Tibial artery (tissue), 4 donors: ENCODE data around the gene CNTNAP2.

ENCODE experiments used
- DNase-seq, 2 donors: peaks; one replicate each; pipeline ENCODE4 v3.0.0-alpha.2; 2019
- H3K27ac ChIP-seq, 2 donors: fragments of 200-600 bp; sonication (generic) in 1 of 2; 1 replicate in 1 of 2; 2 replicates in 1 of 2; pipeline ENCODE4 v1.5.1; 2018 to 2019; ENCODE audit warnings: mild to moderate bottlenecking in 1 of 2
- H3K27me3 ChIP-seq, 2 donors: fragments of 200-600 bp; sonication (generic) in 1 of 2; one replicate each; pipeline versions ENCODE4 v1.5.1 to v1.6.0; 2016 to 2019
- H3K36me3 ChIP-seq, 3 donors: fragments of 200-600 bp; sonication (generic) in 2 of 3; one replicate each; pipeline ENCODE4 v1.5.1; 2016 to 2019; ENCODE audit warnings: mild to moderate bottlenecking in 2 of 3
- H3K4me1 ChIP-seq, 4 donors: fragments of 200-600 bp; sonication (generic) in 2 of 4; 1 replicate in 3 of 4; 2 replicates in 1 of 4; pipeline ENCODE4 v1.5.1; 2016 to 2019
- H3K4me3 ChIP-seq, 2 donors: fragments of 200-600 bp; sonication (generic) in 1 of 2; 1 replicate in 1 of 2; 2 replicates in 1 of 2; pipeline ENCODE4 v1.5.1; 2018 to 2019; ENCODE audit warnings: mild to moderate bottlenecking in 2 of 2
- H3K9me3 ChIP-seq, 3 donors: fragments of 200-600 bp; sonication (generic) in 1 of 3; one replicate each; pipeline ENCODE4 v1.5.1; 2016 to 2019
- CTCF ChIP-seq, 2 experiments: fragments of 200-600 bp in 1 of 2; fragments of 450-650 bp in 1 of 2; IDR thresholded peaks; one replicate each; pipeline ENCODE4 v1.5.1; 2017 to 2019; ENCODE audit warnings: antibody characterized with exemption in 2 of 2, mild to moderate bottlenecking in 1 of 2, moderate library complexity in 1 of 2
- intact Hi-C: fragments of 100-400 bp; cut with DNase I; formaldehyde crosslinking; loops from one replicate; pipeline ENCODE4 v1.15.0; 2023; ENCODE audit warnings: low total_unique reads

CNTNAP2 gene

DNA sequence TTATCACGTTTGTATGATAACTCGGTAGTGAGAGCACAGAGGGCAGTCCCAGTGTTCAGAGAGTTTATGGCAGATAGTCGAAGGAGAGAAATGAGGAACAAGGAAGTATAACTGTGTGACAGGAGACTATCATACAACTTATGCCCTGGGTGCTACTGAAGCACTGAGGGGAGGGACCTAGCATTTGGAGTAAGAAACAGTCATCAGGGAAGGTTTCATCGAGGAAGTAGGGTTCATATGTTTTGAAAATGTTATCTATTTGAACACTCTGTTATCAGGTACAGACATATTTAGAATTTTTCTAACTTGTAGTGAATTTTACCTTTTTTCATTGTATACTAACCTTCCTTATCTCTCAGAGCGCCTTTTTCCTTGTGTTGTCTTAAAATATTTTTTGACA, 1259.6 kb downstream of the CNTNAP2 start:
- TF ChIP-seq CTCF (IDR thresholded peaks at IDR 0.05) = no peak
- no peaks in the 10 kb centered on the region for H3K27me3 ChIP-seq
- intact Hi-C loops = no loop called here
- no peaks in the 10 kb centered on the region for H3K9me3 ChIP-seq
- DNase-seq = no peak
- no peaks in the 10 kb centered on the region for H3K36me3 ChIP-seq
- H3K4me3 ChIP-seq = no peak overlapping the region
- H3K4me1 ChIP-seq = no peaks in the 10 kb centered on the region
- no peak overlapping the region for H3K27ac ChIP-seq

DNA sequence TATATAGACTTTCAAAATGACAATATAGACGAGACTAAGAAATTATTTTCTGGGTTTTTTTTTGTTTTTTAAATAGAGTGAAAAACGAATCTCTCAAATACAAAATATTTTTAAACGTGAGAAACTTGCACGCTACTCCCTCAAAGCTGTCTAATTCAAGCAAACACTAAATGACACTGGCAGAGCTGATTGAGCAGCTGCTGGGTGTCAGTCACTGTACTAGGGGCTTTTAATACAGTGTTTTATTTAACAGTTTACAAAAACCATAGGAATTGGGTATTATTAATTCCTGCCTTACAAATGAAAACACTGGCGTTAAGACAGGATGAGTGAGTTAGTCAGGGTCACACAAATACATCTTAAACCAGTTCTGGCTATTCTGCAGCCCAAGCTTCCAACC, 1264.3 kb downstream of the CNTNAP2 start:
- no peaks in the 10 kb centered on the region for H3K4me1 ChIP-seq
- no peaks in the 10 kb centered on the region for H3K36me3 ChIP-seq
- no peak overlapping the region for H3K4me3 ChIP-seq
- H3K27ac ChIP-seq = no peak overlapping the region
- TF ChIP-seq CTCF (IDR thresholded peaks at IDR 0.05) = no peak
- DNase-seq = no peak
- intact Hi-C loops = no loop called here
- no peaks in the 10 kb centered on the region for H3K27me3 ChIP-seq
- H3K9me3 ChIP-seq = no peaks in the 10 kb centered on the region

DNA sequence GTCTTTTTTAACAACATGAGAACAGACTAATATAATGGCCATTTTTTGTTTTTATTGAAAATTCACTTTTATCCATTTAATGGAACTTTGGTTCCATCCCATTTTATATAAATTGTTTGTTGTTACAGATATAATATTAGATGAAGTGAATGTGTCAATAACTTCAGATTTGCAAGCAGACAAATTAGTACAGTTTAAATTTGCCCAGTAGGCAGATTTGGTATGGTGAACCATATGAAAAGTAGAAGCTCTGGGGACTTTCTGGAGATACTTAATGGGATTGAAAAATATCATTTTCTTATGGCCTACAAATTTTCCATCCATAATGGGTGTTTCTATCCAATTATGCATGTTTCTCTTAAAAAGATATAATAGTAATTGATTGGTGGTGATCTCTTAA, 1277.7 kb downstream of the CNTNAP2 start:
- no peak overlapping the region for H3K27ac ChIP-seq
- H3K4me1 ChIP-seq = no peaks in the 10 kb centered on the region
- no peak for TF ChIP-seq CTCF (IDR thresholded peaks at IDR 0.05)
- H3K36me3 ChIP-seq = no peaks in the 10 kb centered on the region
- H3K27me3 ChIP-seq = no peaks in the 10 kb centered on the region
- no peak overlapping the region for H3K4me3 ChIP-seq
- DNase-seq = no peak
- peaks cover 0 to 3% (median 0%) of the 10 kb centered on the region in 3 donors for H3K9me3 ChIP-seq
- intact Hi-C loops = no loop called here

DNA sequence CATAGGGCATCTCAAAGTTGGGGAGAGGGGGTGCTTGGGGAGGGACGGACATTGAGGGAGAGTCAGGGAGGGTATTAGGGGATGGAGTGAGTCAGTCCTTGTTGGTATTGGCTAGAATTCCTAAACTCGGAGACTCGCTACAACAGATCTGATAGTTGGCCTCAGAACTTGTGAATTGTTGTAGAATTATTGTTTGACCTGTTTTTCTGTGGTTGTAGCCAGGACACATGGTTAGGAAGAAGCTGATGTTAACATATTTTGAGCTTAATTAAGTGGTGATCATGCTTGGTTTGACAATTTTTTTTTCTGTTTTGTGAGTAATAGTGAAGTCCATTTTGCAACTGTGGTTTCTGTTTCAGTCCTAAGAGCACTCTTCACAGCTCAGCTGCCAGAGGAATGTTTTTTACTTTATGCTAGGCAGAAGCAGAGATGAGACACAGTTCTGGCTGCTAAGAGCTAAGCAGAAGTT, 1283.7 kb downstream of the CNTNAP2 start:
- H3K4me1 ChIP-seq = peaks cover 0 to 8% (median 0%) of the 10 kb centered on the region in 4 donors
- no peak for DNase-seq
- no peak overlapping the region for H3K27ac ChIP-seq
- no peaks in the 10 kb centered on the region for H3K27me3 ChIP-seq
- H3K4me3 ChIP-seq = no peak overlapping the region
- no peak for TF ChIP-seq CTCF (IDR thresholded peaks at IDR 0.05)
- H3K9me3 ChIP-seq = no peaks in the 10 kb centered on the region
- intact Hi-C loops = no loop called here
- H3K36me3 ChIP-seq = no peaks in the 10 kb centered on the region

DNA sequence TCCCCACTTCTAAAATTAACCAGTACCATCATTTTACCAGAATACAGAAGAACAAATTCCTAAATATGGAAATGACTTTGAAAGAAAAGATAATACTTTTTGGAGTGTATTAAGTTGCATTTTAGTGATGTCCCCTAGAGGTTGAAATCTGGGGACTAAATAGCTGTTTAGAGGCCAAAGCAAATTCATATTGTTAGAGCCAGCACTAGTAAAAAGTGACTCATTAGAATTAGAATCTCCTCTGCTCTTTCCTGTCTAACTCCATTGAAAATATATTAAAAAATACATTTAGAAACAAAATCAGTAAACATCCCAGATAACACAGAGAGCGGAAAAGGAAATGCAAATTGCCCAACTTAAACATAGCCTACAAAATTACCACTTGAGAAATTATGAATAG, 1284.3 kb downstream of the CNTNAP2 start:
- no peak for TF ChIP-seq CTCF (IDR thresholded peaks at IDR 0.05)
- no peak for DNase-seq

GRCh38 chr7:147405621-147406020, 1289.0 kb downstream of the CNTNAP2 start:
- TF ChIP-seq CTCF (IDR thresholded peaks at IDR 0.05) = no peak
- Histone ChIP-seq H3K36me3 (no peaks in the 10 kb centered on the region), H3K27me3 (no peaks in the 10 kb centered on the region), H3K27ac (no peak overlapping the region), H3K4me1 (peaks cover 0 to 6% (median 0%) of the 10 kb centered on the region in 4 donors), H3K9me3 (no peaks in the 10 kb centered on the region), H3K4me3 (no peak overlapping the region)
- no peak for DNase-seq
- intact Hi-C loops = no loop called here

More for the DNA sequence above, 1284.3 kb downstream of the CNTNAP2 start:
- Histone ChIP-seq H3K27ac (no peak overlapping the region), H3K4me1 (peaks cover 0 to 8% (median 0%) of the 10 kb centered on the region in 4 donors), H3K9me3 (no peaks in the 10 kb centered on the region), H3K4me3 (no peak overlapping the region), H3K36me3 (no peaks in the 10 kb centered on the region), H3K27me3 (no peaks in the 10 kb centered on the region)
- intact Hi-C loops = no loop called here
